ENCODE measurements around the gene USP6.

DNA sequence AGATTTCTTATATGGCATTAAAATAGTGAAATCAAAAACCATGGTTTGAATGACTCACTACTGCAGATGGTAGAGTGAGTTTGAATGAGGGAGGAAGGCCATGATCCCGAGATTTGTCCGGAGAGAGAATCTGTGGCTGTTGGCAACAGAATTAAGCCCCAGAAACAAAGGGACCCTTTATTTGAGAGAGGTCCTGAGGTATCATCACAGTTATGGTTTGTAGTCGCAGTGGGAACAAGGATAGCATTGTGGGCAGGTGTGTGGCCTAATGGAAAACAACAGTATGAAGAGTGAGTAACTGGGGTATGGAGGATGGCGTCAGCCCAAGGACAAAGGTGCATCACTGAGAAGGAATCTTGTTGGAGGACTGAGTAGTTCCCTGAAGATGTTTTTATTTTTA is 46.1 kb upstream of the USP6 start:
- TF ChIP-seq GATA3 (IDR thresholded peaks at IDR 0.05; ENCODE audit: low read depth, low read length) (no peak), GATA2 (IDR thresholded peaks at IDR 0.05; ENCODE audit: low read depth, low read length) (no peak)
